ENCODE results near the gene DENND1A.

DNA sequence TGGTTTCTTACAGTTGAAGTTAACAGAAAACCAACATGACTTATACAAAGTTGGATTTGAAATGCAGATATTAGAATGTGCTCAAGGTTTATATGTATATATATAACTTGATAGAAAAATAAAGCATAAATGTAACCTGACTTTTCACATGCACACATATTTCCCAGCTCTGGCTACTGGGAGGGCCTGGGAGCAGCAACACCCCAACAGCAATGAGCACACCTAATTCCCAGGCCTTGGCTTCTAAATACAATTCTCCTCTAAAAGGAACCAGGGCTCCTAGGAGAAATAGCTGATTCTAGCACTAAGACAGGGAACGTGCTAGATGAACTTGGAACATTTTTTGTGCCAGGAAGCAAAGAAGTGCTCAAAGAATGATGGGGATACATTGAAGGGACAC lies 42.1 kb downstream of the DENND1A start:
- TF ChIP-seq, protein P1, sequence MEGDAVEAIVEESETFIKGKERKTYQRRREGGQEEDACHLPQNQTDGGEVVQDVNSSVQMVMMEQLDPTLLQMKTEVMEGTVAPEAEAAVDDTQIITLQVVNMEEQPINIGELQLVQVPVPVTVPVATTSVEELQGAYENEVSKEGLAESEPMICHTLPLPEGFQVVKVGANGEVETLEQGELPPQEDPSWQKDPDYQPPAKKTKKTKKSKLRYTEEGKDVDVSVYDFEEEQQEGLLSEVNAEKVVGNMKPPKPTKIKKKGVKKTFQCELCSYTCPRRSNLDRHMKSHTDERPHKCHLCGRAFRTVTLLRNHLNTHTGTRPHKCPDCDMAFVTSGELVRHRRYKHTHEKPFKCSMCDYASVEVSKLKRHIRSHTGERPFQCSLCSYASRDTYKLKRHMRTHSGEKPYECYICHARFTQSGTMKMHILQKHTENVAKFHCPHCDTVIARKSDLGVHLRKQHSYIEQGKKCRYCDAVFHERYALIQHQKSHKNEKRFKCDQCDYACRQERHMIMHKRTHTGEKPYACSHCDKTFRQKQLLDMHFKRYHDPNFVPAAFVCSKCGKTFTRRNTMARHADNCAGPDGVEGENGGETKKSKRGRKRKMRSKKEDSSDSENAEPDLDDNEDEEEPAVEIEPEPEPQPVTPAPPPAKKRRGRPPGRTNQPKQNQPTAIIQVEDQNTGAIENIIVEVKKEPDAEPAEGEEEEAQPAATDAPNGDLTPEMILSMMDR (IDR thresholded peaks at IDR 0.05): no peak
- TF ChIP-seq, protein P2, sequence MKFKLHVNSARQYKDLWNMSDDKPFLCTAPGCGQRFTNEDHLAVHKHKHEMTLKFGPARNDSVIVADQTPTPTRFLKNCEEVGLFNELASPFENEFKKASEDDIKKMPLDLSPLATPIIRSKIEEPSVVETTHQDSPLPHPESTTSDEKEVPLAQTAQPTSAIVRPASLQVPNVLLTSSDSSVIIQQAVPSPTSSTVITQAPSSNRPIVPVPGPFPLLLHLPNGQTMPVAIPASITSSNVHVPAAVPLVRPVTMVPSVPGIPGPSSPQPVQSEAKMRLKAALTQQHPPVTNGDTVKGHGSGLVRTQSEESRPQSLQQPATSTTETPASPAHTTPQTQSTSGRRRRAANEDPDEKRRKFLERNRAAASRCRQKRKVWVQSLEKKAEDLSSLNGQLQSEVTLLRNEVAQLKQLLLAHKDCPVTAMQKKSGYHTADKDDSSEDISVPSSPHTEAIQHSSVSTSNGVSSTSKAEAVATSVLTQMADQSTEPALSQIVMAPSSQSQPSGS (CRISPR knock-in tag; IDR thresholded peaks at IDR 0.05; ENCODE audit: borderline replicate concordance, low read depth): no peak
- no peak for TF ChIP-seq ESRRA (CRISPR knock-in tag; IDR thresholded peaks at IDR 0.05; ENCODE audit: borderline replicate concordance)
- no peak for TF ChIP-seq STAT6 (CRISPR knock-in tag; conservative IDR thresholded peaks at IDR 0.05; ENCODE audit: low read depth)
- TF ChIP-seq, protein P3, sequence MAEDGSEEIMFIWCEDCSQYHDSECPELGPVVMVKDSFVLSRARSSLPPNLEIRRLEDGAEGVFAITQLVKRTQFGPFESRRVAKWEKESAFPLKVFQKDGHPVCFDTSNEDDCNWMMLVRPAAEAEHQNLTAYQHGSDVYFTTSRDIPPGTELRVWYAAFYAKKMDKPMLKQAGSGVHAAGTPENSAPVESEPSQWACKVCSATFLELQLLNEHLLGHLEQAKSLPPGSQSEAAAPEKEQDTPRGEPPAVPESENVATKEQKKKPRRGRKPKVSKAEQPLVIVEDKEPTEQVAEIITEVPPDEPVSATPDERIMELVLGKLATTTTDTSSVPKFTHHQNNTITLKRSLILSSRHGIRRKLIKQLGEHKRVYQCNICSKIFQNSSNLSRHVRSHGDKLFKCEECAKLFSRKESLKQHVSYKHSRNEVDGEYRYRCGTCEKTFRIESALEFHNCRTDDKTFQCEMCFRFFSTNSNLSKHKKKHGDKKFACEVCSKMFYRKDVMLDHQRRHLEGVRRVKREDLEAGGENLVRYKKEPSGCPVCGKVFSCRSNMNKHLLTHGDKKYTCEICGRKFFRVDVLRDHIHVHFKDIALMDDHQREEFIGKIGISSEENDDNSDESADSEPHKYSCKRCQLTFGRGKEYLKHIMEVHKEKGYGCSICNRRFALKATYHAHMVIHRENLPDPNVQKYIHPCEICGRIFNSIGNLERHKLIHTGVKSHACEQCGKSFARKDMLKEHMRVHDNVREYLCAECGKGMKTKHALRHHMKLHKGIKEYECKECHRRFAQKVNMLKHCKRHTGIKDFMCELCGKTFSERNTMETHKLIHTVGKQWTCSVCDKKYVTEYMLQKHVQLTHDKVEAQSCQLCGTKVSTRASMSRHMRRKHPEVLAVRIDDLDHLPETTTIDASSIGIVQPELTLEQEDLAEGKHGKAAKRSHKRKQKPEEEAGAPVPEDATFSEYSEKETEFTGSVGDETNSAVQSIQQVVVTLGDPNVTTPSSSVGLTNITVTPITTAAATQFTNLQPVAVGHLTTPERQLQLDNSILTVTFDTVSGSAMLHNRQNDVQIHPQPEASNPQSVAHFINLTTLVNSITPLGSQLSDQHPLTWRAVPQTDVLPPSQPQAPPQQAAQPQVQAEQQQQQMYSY (CRISPR knock-in tag; IDR thresholded peaks at IDR 0.05): no peak
- no peak for TF ChIP-seq USF2 (CRISPR knock-in tag; IDR thresholded peaks at IDR 0.05)
- TF ChIP-seq CREM (CRISPR knock-in tag; IDR thresholded peaks at IDR 0.05): no peak
- TF ChIP-seq ARID4B (CRISPR knock-in tag; IDR thresholded peaks at IDR 0.05; ENCODE audit: borderline replicate concordance): no peak
- no peak for TF ChIP-seq CBFB (CRISPR knock-in tag; IDR thresholded peaks at IDR 0.05; ENCODE audit: low read depth)
